Activated CD4-positive, alpha-beta T cell treated with anti-CD3 and anti-CD28 coated beads for 1 hour (primary cell): ENCODE data around the gene OR10D3.
"Not testable (repeated sequence)": the region's sequence is repeated elsewhere in the genome, so short reads cannot be mapped to it uniquely, and the experiment has no call there.

ENCODE experiments used
- DNase-seq: peaks from one replicate; pipeline ENCODE4 v3.0.0-alpha.2; 2020

The OR10D3 gene, protein sequence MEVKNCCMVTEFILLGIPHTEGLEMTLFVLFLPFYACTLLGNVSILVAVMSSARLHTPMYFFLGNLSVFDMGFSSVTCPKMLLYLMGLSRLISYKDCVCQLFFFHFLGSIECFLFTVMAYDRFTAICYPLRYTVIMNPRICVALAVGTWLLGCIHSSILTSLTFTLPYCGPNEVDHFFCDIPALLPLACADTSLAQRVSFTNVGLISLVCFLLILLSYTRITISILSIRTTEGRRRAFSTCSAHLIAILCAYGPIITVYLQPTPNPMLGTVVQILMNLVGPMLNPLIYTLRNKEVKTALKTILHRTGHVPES

GRCh38 chr11:124183068-124183467 is at the start of gene OR10D3:
Gene OR10D3, plus strand, starts transcription at chr11:124183345. Its CDS starts 1,925 bp downstream, at chr11:124185270.
- DNase-seq, result no peak

DNA sequence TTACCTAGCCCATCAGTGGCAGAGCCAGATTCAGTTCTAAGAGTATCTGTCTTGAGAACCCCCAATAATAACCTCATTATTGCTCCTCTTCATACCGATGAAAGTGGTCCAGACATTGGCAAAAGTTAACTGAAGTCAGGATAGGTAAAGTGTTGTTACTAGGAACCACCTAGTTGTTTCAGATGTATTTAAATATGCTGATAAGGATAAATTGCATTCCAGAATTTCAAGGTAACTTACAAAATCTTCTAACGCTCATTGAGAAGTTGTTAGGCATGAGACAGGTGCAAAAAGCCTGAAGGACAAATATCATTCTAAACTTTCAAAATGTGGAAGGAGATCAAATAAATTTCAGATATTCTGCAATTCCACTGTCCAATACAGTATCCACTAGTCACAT is 40.1 kb upstream of the OR10D3 start:
- no peak for DNase-seq

GRCh38 chr11:124147951-124148350 is 35.2 kb upstream of the OR10D3 start:
- no peak for DNase-seq

GRCh38 chr11:124150684-124151083 is 32.5 kb upstream of the OR10D3 start:
- DNase-seq, result no peak

- DNase-seq, result no peak
These were observed 30.3 kb upstream of the OR10D3 start for GRCh38 chr11:124152770-124153407.

DNA sequence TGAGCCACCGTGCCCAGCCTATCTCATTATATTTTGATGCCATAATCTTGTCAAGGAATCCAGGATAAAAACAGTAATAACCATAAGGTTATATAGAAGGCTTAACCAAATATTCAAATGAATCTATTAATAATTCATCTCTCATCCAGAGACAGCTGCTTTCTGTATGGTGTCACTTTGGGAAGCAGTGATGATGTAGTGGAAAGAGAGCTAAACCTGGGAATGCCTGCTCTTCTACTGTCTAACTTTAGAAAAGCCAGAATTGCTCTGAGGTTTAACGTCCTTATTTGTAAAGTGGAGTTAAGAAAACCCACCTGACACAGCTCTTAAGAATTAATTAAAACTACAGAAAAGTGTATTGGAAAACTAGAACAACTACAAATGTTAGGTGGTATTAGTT is 29.3 kb upstream of the OR10D3 start:
- DNase-seq, result no peak

DNA sequence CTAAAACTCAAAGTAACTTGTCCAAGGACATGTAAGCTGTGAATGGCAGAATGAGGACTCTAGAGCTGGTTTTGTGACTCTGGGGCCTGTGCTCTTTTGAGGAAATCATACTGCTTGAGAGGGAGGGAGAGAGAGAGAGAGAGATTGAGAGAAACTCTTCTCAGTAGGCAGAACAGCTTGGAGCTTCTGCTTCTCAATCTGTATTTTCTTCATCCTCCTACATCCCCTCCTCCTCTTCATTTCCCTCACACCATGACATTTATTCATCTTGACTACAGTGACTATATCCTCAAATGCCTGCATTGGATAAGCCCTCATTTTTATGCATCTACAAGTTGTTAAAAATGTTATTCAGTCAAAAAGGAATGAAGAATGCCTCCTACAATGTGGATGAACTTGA is 23.7 kb upstream of the OR10D3 start:
- DNase-seq, result no peak

DNA sequence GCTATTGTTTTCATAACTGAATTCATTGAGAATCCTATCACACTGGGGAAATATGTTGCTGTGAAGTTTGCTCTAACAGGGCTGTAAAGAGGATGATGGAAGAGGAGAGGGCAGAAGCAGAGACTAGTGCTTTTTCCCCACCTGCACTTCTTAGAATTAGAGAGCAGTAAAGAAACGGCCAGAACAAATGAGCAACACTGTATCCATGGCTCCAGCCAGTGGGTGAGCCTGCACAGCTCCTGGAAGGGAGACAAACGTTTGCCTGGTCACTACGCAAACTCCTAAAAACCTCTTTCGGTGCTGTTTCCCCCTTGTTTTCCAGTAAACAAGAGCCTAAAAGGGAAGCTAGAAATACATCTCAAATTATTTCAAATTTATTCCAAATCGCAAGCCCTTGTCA is 22.2 kb upstream of the OR10D3 start:
- DNase-seq, result no peak

GRCh38 chr11:124167826-124168231 is 15.3 kb upstream of the OR10D3 start:
- DNase-seq, result no peak

GRCh38 chr11:124168796-124169195 is 14.3 kb upstream of the OR10D3 start:
- no peak for DNase-seq

DNA sequence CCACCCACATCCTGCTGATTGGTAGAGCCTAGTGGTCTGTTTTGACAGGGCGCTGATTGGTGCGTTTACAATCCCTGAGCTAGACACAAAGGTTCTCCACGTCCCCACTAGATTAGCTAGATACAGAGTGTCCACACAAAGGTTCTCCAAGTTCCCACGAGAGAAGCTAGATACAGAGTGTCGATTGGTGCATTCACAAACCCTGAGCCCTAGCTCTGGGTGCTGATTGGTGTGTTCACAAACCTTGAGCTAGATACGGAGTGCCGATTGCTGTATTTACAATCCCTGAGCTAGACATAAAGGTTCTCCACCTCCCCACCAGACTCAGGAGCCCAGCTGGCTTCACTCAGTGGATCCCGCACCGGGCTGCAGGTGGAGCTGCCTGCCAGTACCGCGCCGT is 12.8 kb upstream of the OR10D3 start:
- not testable (repeated sequence) for DNase-seq

DNA sequence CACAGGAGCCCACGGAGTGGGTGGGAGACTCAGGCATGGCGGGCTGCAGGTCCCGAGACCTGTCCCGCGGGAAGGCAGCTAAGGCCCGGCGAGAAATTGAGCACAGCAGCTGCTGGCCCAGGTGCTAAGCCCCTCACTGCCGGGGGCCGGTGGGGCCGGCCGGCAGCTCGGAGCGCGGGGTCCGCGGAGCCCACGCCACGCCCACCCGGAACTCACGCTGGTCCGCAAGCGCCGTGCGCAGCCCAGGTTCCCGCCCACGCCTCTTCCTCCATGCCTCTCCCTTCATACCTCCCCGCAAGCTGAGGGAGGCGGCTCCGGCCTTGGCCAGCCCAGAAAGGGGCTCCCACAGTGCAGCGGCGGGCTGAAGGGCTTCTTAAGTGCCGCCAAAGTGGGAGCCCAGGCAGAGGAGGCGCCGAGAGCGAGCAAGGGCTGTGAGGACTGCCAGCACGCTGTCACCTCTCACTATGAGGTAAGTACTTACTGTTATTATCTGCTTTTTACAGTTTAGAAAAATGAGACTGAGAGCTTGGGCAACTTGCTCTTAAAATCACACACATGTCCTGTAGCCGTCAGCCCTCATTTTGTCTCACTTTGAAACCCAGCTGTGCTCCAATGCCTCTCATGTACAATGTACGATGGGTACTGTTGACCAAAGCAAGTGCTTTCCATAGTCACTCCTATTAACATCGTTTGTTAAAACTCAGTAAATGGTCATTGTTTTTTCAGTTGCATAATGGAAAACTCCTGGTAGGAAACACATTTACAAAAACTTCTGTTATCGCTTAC is 12.2 kb upstream of the OR10D3 start:
- DNase-seq, result no peak

GRCh38 chr11:124172101-124172500 is 11.0 kb upstream of the OR10D3 start:
- DNase-seq, result no peak

DNA sequence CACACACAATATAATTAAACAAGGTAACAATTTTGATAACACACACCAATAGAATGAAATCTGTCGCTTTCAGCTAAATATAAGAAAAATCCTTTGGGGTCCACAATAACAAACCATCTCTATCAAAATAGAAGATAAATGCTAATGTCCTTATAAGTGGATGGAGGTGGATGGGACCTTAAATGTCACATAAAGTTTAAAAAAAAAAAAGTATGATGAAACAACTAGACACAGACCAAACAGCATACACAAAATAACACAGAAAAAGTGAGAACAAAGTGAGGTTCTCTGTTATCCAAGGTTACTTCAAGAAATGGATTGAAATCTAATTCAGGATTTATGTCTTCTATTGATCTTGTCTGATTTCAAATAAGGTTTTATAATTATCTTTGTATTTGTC is 10.5 kb upstream of the OR10D3 start:
- no peak for DNase-seq

DNA sequence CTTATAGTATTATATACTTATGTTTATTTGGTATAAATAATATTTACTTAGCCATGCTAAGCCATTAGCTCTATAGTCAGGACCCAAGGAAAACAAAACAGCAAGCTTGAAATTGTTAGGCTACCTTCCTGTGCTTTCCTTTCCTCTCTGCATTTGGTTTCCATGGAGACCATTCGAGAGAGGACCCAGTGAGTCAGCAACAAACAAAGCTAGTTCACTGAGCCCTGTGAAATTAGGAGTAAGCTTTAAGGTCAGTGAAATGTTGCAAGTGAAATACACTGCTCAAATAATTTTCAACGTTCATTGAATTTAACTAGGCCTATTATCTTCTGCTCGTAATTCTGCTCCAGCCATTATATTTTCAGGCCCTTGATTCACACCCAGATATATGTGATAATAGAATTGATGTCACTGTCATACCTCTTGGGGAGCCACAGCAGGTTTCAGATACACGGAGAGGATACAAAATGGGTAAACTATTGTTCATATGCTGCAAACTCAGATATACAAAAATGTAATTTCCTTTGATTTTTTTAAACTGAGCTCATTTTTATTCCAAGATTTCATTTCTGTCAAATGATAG is 9.1 kb upstream of the OR10D3 start:
- DNase-seq, result no peak

DNA sequence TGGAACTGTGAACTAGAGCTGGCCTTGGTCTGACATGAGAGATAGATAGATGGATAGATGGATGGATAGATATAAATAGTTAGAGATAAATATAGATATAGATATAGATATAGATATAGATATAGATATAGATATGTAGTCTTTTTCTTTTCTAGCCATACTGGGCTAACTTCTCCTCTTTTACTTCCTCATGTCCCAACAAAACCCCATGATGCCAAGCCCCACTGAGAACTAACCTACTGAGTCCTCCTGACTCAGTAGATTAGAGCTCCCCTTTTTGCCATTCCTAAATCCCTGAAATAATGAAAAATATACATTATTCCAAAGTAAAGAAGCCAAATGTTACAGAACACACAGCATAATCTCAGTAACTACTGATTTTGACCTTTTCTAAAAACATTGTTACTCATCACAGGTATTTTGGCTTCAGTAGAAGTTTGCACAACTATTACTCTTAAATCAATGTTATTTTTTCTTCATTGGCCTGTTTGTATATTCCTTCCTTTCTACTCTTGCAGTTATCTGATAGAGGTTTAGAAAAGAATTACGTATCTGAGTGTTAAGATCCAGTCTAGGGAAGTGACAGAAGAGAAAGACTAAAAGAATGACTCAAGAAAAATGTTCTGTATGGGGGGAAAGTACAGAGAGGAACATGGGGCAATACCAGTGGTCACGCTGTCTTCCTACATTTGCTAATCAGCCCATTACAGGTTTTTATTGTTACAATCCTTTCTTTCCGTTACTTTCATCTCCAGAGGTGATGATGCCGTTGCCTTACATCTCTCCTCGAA is 6.0 kb upstream of the OR10D3 start:
- DNase-seq, result no peak

GRCh38 chr11:124179310-124179709 is 3.8 kb upstream of the OR10D3 start:
- no peak for DNase-seq

GRCh38 chr11:124190298-124191139 is 7.4 kb downstream of the OR10D3 start:
- no peak for DNase-seq

DNA sequence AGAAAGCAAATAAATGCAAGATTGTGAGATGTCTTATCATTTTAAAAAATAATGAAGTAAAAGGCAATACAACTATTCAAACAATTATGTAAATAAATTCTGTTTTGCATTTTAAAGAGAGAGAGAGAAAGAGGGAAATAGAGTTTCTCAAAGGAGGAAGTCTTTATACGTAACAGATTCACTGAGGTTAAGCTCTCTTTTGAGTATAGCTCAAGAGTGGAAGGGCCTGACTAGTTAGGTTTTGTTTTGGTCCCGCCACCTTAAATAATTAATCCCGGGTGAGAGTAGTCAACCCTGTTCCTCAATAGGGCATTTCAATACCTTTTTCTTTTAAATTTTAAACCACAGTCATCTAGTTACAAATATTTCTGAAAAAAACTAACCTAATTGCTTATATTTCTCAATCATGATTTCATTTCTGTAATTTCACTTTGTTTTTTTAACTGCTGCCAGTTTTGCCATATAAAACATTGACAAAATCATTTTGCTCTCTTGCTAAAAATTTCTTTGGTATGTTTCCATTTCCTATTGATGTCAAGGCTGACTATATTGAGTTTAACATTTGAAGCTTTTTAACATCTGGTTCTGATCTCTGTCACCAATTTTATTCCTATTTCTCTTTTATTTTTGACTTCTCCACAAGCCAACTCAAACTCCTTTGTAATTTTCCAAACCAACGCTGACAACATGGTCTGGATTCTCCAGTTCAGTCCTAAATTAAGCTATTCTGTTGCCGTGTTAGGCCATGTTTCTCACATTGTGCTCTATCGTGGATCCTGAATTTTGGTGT is 10.3 kb downstream of the OR10D3 start:
- no peak for DNase-seq

DNA sequence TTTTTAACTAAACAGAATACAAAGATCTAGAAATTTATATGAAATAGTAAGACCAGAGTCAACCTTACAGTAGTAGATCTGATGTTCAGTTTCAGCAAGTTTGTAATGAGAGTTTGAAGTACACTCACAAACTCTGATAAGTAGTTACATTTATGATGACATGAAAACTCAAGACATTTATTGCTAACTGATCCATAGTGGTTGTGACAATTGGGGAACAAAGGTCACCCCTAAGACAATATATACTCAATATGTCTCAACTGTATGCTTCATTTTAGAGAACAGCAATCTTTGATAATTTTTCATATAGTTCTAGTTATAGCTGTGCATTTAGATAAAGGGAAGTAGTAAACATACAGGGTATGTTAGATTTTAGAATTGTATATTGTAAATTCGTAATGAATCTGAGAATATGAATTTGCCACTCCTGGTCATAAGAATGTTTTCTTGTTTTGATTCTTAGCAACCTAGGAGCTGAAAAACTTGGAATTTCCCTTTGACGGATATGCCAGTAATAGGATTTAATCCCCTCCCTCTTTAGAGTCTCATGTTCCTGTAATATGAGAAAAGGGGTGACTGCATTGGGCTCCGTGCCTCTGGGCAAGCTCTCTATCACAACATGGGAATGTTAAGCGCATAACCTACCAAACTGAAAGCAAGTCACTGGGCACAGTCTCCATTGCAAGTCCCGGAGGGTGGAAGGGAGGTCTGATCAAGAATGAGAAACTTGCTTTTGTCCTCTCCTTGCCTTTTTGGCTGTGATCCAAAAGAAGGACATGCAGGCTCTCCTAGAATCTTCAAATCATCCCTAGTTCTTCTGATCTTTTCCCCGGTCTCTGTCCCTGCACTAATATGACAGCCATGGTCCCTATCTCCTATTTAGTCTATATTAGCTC is 11.4 kb downstream of the OR10D3 start:
- DNase-seq, result no peak
